GM04503 (cell line): ENCODE data around the gene RBP3.

Experiments
- DNase-seq: peaks from one replicate; pipeline ENCODE4 v3.0.0-alpha.2; 2012; ENCODE audit warnings: low read depth

The RBP3 gene

DNA sequence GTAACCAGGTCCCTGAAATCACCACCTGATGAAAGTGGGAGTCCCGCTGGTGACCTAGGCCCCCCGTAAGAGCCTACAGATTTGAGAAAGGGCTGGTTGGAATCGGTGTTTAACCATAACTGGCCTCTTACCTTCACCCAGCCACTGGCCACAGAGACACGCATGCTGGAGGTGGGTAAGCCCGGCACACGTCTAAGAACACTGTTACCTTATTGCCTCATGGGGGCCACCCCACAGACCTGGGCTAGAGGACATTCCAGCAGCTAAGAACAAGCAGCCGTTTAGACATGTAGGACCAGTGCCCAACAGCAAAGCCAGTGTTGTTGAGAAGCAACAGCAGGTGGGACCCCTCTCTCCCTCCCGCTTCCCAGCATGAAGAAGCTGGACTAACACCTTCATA lies 28.4 kb upstream of the RBP3 start:
- no peak for DNase-seq

DNA sequence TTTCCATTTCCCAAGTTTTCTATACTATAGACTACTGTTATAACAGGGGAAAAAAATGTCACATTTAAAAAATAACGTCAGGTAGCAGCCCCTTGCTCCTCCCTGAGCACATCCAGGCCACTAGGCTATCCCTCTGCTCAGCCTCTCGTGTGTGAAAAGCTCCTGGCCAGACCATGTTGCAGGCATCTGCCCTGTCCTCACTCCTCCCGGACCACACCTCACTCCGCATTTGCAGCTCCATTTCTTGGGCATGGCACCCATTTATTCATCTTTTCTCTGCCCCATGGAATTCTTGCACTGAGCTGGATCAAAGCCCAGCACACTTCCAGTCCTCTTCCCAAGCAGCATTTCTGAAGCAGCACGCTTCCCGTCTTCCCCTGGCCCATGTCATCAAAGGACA lies 27.4 kb upstream of the RBP3 start:
- no peak for DNase-seq

DNA sequence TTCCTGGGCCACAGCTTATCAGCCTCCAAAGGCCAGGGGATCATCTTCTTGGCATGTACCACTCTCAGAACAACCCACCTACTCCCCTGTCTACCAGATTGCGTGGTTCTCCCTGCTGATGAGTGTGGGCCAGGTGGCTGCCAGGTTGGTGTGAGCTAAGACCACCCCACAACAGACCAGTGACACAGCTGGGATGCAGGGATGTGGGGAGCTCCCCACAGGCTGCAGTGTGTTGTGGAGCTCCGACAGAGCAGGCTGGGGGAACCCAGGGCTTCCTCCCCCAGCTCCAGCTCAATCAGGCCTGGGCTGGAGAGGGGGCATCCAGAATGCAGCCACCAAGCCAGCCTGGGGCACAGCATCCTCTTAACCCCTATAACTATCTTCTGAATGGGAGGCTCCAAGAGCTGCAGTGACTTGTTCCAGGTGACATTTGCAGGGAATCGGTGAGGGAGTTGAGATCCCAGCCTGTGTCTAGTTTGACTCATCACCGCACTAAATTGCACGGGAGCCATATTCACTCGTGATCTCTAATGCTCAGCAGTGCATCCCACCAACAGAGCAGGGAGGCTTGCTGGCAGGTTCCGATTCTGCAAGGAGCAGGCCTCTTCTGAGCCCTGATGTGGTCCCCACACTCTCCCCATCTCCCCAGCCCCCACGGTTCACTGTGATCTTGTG lies 26.5 kb upstream of the RBP3 start:
- DNase-seq = no peak

DNA sequence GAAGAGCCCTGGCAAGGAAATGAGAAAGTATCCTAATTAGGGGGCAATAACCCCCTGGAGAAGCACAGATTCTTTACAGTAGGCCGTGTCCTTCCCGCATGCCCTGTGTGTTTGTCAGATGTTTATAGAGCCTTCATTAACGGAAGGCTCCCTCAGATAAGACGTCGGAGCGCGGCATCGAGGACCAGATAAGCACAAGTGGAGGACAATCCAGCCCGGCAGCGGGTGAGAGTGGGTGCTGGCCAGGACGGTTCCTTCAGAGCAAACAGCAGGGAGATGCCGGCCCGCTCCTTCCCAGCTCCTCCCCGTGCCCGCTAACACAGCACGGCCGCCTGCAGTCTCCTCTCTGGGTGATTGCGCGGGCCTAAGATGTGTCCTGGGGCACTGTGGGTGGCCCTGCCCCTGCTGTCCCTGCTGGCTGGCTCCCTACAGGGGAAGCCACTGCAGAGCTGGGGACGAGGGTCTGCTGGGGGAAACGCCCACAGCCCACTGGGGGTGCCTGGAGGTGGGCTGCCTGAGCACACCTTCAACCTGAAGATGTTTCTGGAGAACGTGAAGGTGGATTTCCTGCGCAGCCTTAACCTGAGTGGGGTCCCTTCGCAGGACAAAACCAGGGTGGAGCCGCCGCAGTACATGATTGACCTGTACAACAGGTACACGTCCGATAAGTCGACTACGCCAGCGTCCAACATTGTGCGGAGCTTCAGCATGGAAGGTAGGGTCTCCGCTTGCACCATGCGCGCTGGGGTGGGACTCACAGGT lies 25.7 kb upstream of the RBP3 start, which contains the start of gene GDF2:
TSS of gene GDF2 (plus strand) at position 155 of the 762 bp plus-strand sequence. CDS start at position 370, 215 bp downstream.
- DNase-seq = no peak

DNA sequence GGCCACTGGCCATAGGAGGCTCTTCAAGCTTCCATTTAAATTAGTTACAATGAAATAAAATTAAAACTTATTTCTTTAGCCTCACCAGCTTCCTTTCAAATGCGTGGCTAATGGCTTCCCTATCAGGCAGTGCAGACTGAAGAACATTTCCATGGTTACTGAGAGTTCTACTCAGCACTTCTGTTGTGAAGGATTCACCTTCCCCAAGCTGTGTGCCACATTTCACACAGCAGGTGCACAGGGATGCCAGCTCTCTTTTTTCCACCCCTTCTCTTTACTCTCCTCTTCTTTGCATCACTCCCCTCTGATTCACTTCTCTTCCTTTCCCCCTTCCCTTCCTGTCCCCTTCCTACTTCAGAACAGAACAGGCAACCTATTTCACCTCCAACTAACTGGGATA lies 25.1 kb upstream of the RBP3 start:
- no peak for DNase-seq

DNA sequence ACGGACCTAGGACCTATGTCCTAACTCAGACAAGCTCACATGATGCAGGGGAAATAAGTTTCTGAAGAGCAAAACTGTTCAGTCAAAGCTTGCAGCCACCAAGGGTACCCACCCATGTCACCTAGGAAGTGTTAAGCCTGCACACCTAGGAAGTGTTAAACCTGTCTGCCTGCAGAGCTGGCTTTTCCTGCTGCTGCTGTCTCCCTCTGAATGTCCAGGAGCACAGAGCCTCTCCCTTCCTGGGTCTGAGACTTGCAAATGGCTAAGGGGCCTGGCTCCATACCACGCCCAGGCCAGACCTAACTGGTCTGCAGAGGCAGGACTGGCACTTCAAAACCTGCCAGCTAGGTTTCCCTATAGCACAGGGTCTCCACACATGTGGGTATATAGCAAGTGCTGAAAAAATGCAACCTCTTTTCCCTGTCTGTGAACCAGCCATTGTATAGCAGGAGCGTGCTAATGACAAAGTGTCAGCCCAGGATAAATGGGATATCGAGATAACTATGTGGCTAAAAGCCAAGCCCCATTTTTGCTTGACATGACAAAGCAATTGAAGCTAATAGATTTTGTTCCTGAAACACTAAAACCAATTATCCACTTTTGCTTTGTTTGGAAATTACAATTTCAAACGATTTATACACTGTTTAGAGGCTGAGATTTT lies 24.4 kb upstream of the RBP3 start:
- DNase-seq = no peak

DNA sequence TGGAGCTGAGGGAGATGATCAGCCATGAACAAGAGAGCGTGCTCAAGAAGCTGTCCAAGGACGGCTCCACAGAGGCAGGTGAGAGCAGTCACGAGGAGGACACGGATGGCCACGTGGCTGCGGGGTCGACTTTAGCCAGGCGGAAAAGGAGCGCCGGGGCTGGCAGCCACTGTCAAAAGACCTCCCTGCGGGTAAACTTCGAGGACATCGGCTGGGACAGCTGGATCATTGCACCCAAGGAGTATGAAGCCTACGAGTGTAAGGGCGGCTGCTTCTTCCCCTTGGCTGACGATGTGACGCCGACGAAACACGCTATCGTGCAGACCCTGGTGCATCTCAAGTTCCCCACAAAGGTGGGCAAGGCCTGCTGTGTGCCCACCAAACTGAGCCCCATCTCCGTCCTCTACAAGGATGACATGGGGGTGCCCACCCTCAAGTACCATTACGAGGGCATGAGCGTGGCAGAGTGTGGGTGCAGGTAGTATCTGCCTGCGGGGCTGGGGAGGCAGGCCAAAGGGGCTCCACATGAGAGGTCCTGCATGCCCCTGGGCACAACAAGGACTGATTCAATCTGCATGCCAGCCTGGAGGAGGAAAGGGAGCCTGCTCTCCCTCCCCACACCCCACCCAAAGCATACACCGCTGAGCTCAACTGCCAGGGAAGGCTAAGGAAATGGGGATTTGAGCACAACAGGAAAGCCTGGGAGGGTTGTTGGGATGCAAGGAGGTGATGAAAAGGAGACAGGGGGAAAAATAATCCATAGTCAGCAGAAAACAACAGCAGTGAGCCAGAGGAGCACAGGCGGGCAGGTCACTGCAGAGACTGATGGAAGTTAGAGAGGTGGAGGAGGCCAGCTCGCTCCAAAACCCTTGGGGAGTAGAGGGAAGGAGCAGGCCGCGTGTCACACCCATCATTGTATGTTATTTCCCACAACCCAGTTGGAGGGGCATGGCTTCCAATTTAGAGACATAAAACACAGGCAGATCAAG lies 22.6 kb upstream of the RBP3 start:
- DNase-seq = no peak

DNA sequence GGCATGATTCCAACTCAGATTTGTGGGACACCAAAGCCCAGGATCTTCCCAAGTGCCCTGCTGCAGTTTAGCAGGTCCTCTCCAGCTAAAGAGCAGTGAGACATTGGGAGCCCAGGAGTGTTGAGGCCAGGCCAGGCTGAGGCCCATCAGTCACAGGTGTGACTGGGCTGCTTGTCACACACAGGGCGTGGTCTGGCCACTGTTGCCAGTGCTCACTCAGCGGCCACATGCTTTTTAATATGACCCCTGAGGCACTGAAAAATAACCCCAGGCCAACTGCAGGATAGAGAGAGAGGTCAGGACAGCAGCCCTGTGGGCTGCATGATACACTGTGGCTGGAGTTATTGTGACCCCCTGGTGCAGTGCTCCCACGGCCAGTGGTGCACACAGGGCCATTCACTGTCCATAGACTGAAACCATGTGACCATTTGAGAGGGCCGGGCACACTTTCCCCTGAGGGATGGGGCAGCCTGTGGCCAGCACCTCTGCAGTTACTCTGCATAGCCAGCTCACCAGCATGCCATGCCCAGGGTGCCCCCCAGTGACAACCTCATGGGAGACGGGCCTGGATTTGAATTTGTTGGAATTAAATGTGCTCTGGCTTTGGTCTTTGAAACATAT lies 21.7 kb upstream of the RBP3 start:
- no peak for DNase-seq

DNA sequence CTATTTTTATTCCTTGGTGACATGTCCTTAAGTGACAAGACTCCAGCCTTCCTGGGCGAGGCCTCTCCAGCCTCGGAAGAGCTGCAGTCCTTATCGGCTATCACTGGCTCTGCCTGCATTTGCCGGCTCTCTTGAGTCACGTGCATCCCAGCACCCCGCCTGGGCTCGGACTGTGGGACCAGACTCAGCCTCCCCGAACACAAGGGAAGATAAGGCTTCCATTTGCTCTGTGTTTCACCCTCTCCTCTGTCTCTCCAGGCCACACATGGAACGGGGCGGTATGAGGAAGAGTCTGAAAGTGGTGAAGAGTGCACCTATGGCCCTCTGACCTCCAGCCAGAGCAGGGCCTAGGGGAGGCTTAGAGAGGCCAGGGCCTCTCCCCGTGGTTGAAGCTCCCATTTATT lies 21.2 kb upstream of the RBP3 start:
- DNase-seq = no peak

DNA sequence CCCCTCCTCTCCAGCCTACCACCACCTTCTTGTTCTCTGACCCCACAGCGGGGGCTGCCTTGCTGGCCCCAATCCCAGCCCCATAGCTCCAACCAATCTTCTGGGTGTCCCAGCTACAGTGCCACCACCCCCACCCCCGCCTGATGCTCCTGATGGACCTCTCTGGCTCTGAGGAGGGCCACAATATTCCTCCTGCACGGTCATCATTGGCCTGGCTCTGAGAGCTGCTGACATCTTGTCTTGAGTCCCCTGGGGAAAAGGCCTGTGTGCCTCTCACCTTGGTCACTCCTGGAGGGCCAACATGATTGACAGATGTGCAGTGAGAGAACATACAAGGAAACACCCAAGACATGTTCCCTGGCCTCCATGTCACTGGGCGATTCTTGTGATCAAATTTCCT lies 18.3 kb upstream of the RBP3 start:
- no peak for DNase-seq

DNA sequence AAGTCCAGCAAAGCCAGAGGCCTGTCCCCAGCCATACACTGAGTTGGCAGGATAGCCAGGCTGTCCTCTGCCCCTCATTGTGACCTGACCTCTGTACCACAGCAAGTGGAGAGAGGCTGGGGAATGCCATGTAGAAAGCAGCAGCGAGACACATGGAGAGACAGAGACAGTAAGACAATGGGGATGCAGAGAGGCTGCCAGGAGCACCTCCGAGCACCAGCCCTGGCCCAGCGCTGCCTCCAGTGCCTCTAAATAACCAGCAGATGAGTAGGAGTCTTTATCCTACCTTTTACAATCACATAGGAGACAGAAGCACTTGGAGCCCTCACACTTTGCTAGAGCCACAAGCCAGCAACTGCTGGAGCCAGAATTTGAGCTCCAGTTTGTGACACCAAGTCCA lies 17.8 kb upstream of the RBP3 start:
- no peak for DNase-seq

DNA sequence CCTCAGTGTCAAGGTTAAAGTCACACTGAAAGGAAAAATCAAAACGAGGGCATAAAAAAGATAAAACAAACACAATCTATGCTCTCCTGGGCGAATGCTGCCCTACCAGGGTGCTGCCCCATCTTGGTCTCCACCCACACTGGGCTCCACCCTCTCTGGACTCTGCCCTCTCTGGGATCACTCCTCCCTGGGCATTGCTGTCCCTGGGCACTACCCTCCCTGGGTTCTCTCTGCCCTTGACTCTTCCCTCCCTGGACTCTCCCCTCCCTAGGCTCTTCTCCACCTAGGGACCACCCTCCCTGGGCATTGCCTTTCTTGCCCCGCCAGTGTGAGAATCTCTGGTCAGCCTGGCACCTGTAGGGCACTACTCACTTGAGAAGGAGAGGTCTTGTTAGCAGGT lies 17.4 kb upstream of the RBP3 start:
- DNase-seq = no peak

DNA sequence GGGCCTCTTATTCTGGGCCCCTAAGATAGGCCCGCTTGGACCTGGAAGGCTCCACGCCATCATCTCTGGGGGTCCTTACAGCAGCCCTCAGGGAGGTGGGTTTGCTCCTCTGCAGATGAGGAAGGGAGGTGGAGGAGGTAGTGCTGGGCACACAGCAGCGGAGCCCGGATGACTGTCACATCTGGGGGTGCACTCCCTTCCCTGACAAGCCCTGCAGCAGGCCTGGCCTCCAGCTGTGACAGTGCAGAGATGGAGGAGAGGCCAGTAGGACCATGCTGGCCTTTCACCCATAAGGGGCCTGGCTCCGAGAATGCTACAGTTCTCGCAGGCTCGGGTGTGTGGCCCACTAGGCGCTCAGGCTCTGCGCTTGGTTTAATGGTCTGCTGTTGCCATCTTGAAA lies 16.7 kb upstream of the RBP3 start:
- no peak for DNase-seq

DNA sequence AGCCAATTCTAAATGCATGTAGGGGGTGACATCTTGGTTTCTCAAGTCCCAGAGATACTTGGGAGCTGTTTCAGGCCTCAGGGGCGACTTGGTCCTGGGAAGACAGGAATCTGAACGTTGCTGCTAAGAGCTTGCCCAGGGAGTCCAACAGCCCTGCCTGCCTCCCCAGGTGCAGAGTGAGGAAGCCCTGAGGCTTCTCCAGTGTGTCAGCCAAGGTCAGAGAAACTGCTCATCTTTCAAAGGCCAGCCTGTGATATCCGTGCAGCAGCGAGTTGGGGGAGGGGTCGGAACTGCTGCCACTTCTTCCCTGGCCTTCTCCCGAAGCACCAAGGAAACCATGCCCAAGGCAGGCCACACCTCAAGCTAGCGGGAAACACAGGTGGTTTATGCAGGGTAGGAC lies 16.2 kb upstream of the RBP3 start:
- no peak for DNase-seq

DNA sequence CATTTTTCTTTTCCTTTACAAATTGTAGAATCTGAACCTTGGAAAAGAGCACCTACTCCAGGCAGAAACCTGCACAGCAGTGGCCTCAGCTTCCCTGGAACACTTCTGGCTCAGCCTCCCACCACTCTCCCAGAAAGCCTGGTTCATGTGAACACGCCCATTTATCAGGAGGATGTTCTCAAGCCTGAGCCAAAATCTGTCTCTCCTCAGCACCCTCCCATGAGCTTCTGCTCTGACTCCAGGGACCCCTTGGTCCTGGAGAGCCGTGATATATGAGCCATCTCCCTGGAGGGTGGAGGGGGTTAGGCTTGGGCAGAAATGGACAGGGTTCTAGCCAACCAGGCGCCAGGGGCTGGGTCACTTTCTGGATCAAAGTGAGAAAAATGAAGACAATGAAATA lies 15.8 kb upstream of the RBP3 start:
- DNase-seq = no peak

DNA sequence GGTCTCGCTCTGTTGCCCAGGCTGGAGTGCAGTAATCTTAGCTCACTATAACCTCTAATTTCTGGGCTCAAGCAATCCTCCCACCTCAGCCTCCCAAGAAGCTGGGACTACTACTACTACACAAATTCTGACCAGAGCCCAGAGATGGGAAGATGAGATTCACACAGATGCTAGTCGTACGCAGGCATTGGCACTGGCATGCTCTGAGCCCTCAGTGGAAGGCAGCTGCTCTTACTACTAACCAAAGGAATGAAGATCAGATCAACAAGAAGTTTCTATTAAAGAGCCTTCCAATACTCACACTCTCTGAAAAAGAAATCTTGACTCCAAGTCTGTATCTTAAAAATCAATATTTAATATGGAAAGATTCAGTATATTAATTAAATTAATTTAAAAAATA lies 15.2 kb upstream of the RBP3 start:
- no peak for DNase-seq

DNA sequence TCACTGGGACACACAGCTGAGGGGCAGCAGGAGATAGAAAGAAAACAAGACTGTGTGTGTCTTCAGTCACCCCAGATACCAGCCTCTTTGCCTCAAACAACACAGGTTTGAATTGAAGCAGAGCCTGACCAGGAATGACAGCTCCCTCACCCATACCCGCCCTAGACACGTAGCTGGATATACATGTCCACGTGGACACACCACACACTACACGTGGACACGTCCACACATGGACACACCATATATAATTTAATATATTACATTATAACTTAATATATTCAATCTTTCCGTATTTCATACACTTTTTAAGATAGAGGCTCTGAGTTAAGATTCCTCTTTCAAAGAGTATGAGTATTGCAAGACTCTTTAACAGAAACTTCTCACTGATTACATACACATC lies 14.6 kb upstream of the RBP3 start:
- DNase-seq = no peak

DNA sequence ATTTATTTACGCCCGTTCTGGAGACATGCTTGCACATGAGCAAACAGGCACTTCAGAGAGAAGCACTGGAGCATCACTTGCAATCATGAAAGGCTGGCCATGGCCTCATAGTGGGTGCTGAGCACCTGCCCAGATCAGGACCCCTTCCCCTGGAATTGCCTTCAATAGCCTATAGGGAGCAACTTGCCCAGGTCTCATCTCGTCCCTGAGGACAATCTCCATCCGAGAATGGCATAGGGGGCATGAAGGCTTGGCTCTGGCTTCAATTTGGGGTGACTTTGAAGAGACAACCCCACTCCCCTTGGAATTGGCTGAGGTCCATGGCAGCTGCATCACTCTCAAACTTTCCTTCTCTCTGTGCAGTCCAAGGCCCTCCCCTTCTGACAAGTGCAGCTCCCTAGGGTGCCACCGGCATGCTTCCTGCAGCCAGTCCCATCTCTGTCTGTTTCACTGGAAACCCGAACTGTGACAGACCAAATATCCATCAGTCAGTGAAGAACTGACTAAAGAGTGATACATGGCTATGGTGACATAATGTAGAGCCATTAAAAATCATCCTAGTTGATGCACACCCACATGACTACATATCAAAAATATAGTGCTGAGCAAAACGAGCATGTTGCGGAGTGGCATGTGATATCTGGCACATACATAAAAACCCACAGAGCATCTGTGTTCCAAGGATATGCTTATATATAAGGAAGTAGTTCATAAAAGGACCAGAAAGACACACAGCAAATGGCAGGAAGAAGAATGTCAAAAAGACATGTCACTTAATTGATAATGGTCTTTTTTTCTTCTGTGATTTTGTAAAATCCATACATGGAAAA lies 13.5 kb upstream of the RBP3 start:
- DNase-seq = no peak

DNA sequence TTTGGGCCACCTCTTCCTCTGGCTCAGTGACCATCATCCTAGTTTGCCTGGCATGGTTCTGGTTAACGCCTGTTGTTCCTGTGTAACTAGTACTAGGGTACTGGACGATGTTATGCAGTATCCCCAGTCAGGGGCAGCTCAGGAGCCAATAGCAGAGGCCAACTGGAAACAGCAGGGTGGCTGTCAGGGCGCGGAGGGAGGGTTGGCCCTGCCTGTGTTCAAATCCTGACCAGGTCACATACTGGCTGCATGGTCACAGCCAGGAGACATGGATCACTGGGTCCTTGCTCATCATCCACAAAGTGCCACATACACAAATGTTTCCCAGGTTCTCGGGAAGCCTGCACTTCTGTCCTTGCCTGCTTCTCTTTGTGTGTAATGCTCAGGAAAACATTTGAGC lies 12.3 kb upstream of the RBP3 start:
- DNase-seq = no peak

DNA sequence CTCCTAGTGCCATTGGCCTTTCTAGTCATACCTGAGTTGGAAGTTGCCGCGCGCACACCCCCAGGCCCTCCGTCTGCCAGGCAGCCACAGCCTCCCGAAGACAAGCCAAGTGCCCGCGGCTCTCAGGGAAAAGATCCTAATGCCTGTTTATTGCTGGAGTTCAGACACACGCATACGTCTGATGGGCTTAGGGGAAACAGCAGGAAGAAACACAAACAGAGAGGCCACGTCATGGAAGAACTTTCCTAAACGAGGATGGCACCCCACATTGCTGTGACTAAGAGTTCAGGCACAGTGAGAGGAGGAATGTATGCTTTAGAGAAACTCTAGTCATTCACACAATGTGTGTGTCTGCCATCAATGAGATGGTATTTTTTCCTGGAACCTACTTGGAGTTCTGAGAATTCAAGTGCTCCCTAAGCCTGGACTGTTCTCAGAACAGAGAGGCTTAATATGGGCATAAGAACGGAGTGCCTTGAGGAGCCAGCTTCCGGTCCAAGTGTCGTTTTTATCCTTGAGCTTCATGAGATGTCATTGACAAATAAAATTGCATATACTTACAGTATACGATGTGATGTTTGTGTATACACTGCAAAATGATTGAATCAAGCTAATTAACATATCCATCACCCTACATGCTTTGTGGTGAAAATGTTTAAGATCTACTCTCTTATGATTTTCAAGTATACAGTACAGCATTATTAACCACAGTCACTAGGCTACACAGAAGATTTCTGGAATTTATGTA lies 11.6 kb upstream of the RBP3 start:
- no peak for DNase-seq
